Testis (tissue), 2 donors: Measurements from ENCODE around the gene ETS1.

Experiments
- CTCF ChIP-seq, 3 experiments: fragments of 450-650 bp in 2 of 3; fragments of 200-600 bp in 1 of 3; sonication (generic) in 1 of 3; IDR thresholded peaks; one replicate each; pipeline ENCODE4 v1.5.1; 2016 to 2019; ENCODE audit warnings: antibody characterized with exemption in 3 of 3, mild to moderate bottlenecking in 2 of 3, moderate library complexity in 1 of 3
- POLR2A ChIP-seq: fragments of 450-650 bp; IDR thresholded peaks from one replicate; pipeline ENCODE4 v1.6.1; 2017; ENCODE audit warnings: antibody characterized with exemption, mild to moderate bottlenecking, moderate library complexity

- TF ChIP-seq CTCF (IDR thresholded peaks at IDR 0.05) = no peak
- no peak for TF ChIP-seq POLR2A
These were observed 152.9 kb downstream of the ETS1 start for GRCh38 chr11:128434411-128434810.
